SK-N-SH (cell line): ENCODE results near the gene PYCARD.

Source experiments
- CTCF ChIP-seq: fragments of 200-600 bp; sonication (generic); IDR thresholded peaks from 2 replicates; pipeline ENCODE4 v1.6.1; 2017; ENCODE audit warnings: antibody characterized with exemption, mild to moderate bottlenecking, moderate library complexity
- GABPA ChIP-seq: IDR thresholded peaks from 2 replicates; pipeline ENCODE4 v1.4.0; 2012; ENCODE audit warnings: low read depth, mild to moderate bottlenecking

DNA sequence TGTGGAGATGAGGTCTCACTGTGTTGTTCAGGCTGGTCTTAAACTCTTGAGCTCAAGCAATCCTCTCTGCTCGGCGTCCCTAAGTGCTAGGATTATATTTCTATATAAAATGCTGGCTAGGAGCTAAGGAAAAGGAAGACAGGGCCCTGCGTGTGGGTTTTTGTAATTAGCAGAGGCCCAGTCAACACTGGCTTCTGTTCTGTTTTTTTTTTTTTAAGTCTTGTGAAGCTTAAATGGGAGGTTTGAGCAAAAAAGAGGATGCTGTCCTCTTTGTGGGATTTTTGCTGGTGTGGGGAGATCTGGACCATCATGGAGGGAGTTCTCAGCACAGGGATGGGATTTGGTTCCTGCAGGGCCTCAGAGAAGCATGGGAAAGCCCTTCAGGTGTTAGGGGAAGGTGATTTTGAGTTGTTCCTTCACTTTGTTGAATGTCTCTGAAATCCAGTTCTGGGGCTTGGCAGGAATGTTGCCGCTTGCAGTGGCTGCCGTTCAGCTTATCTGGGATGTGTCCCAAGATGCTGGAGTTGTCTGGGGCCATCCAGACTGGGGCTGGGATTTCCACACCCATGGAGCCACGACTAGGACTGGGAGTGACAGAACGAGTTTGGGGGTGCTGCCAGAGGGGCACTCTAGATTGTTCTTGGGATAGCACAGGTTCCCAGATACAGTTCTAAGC lies 4.2 kb downstream of the PYCARD start:
- TF ChIP-seq GABPA: no peak
- TF ChIP-seq CTCF: no peak
